MCF 10A (cell line): ENCODE results near the gene ELMO3. TPM values are rescaled to one million over a fixed set of nuclear protein-coding genes. Genes with fewer than 3 reads are reported as not detected.
A peak's percentile ranks its signal among the peaks of the same experiment; 100 is the strongest.

Source experiments
- BruUV-seq: library from RNA; stranded (reverse); fragments of 400-500 nt; replicated peaks from 2 replicates; lab custom pipeline; 2021; lab: Mats Ljungman, UMichigan
- CTCF ChIA-PET: fragments of 300-600 bp; sonication (Branson Sonifier 250); formaldehyde crosslinking; extraction: SDS; loops from one replicate; lab custom pipeline; 2021; ENCODE audit warnings: antibody characterized with exemption, inconsistent platforms; lab: Yijun Ruan, JAX
- POLR2A ChIA-PET: fragments of 300-600, 350-650 bp; sonication (Branson Sonifier 250); formaldehyde crosslinking; extraction: SDS; loops from one replicate; lab custom pipeline; 2020; ENCODE audit warnings: antibody characterized with exemption, inconsistent platforms; lab: Yijun Ruan, JAX
- DNase-seq: peaks from one replicate; pipeline ENCODE4 v3.0.0-alpha.2; 2018; ENCODE audit not compliant: unreplicated experiment
- H3K27ac Mint-ChIP-seq: one replicate; pipeline ENCODE4 v1.8.0; 2022; ENCODE audit warnings: mild to moderate bottlenecking, low read depth, mixed read lengths; ENCODE audit not compliant: unreplicated experiment
- H3K27me3 Mint-ChIP-seq: one replicate; pipeline ENCODE4 v1.8.0; 2022; ENCODE audit warnings: mixed read lengths; ENCODE audit not compliant: insufficient read depth, unreplicated experiment
- H3K36me3 Mint-ChIP-seq: one replicate; pipeline ENCODE4 v1.8.0; 2022; ENCODE audit warnings: mild to moderate bottlenecking, moderate library complexity, mixed read lengths; ENCODE audit not compliant: insufficient read depth, unreplicated experiment
- H3K4me1 Mint-ChIP-seq: one replicate; pipeline ENCODE4 v1.8.0; 2022; ENCODE audit warnings: mixed read lengths; ENCODE audit not compliant: insufficient read depth, unreplicated experiment
- H3K4me3 Mint-ChIP-seq: one replicate; pipeline ENCODE4 v1.8.0; 2022; ENCODE audit warnings: mild to moderate bottlenecking, moderate library complexity, mixed read lengths; ENCODE audit not compliant: unreplicated experiment
- H3K9me3 Mint-ChIP-seq: one replicate; pipeline ENCODE4 v1.8.0; 2022; ENCODE audit warnings: mixed read lengths; ENCODE audit not compliant: unreplicated experiment
- CTCF ChIP-seq: fragments of 200-600 bp; IDR thresholded peaks from one replicate; pipeline ENCODE4 v1.8.0; 2022; ENCODE audit warnings: antibody characterized with exemption, mild to moderate bottlenecking; ENCODE audit not compliant: unreplicated experiment
- intact Hi-C: fragments of 100-400 bp; cut with micrococcal nuclease; formaldehyde crosslinking; loops from 2 replicates; pipeline ENCODE4 v1.14.1; 2022
- total RNA-seq: library from RNA; stranded (reverse); gene quantifications from 2 replicates; pipeline ENCODE4 v1.2.3, GENCODE V29; 2022

ELMO3 gene
- total RNA-seq, 1 experiment from 2014 or later: 12.0 TPM

- intact Hi-C loops: no loop called here
These were observed 25.1 kb downstream of the ELMO3 start for GRCh38 chr16:67223992-67224391.

GRCh38 chr16:67226295-67226803 lies 27.4 kb downstream of the ELMO3 start:
- Mint-ChIP-seq H3K4me1 (peaks cover 21% of the 10 kb centered on the region), H3K9me3 (no peaks in the 10 kb centered on the region), H3K27ac (peak overlapping the region; percentile 99), H3K4me3 (peak overlapping the region; percentile 99), H3K27me3 (no peaks in the 10 kb centered on the region), H3K36me3 (peaks cover 32% of the 10 kb centered on the region)
- TF ChIP-seq CTCF: no peak
- POLR2A ChIA-PET: interaction anchor here (0.9 to 5.2 kb wide), 15 partner anchors 9 to 346 kb away, joined by 3 to 87 read pairs (median 6); partner anchors contain the start of genes ATP6V0D1, CTCF, ELMO3 and FHOD1
- DNase-seq: no peak
- TSS peak; percentile 46 for BruUV-seq
- intact Hi-C loops: loop anchor here (2.0 kb wide), 2 partner anchors 20 to 28 kb away; partner anchors contain the start of genes ELMO3 and FHOD1
- CTCF ChIA-PET: interaction anchor here (0.7 to 3.1 kb wide), 12 partner anchors 9 to 280 kb away, joined by 3 to 16 read pairs (median 4); partner anchors contain the start of gene NOL3

More at GRCh38 chr16:67223992-67224391, 25.1 kb downstream of the ELMO3 start:
- Mint-ChIP-seq H3K36me3 (peaks cover 31% of the 10 kb centered on the region), H3K9me3 (no peaks in the 10 kb centered on the region), H3K4me1 (peaks cover 16% of the 10 kb centered on the region), H3K27ac (no peak overlapping the region), H3K27me3 (no peaks in the 10 kb centered on the region), H3K4me3 (no peak overlapping the region)
- no TSS peak for BruUV-seq
- CTCF ChIA-PET: interaction anchor here (0.6 to 1.4 kb wide), 2 partner anchors 24 to 27 kb away, joined by 3 to 4 read pairs; no protein-coding TSS in a partner anchor
- DNase-seq: no peak
- TF ChIP-seq CTCF: no peak
- POLR2A ChIA-PET: interaction anchor here (0.6 to 5.2 kb wide), 5 partner anchors 10 to 42 kb away, joined by 3 to 45 read pairs (median 3); partner anchors contain the start of genes FHOD1 and SLC9A5

DNA sequence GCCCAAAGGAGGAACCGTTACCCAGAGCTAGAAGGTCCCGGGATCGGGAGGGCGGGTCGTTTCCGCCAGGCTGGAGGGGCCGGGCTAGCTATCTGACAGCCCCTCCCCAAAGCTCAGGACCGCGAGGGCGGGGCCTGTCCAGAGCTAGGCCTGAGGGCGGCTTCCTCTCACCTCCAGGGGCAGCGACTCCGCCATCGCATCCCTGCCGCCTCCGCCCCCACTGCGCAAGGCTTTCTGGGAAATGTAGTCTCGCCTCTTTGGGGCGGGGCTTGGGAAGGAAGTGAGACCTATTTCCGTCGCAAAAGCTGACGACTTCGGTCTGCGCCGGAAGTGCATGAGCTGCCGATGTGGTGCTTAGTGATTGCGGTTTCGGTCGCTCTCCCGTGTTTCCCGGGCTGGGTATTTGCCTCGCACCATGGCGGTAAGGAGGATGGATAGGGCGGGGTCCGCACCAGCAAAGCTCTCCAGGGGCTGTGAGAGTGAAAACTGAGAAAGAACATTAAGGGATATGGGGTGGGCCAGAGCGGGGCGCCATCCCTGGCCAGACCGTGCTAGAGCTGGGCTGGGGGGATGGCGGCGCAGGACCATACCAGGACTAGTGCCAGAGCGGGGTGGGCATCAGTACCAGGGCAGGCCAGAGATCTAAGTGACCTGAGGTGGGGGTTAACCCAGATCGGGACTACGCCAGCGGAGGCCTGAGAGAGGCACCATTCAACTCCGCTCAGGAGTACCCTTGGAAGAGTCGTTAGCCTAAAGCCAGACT lies 28.1 kb downstream of the ELMO3 start, which contains the start of gene TMEM208:
TSS of gene TMEM208 (plus strand) at position 327 of the 763 bp plus-strand sequence. CDS start at position 416, 89 bp downstream.
- TSS peak; percentile 36 for BruUV-seq
- Mint-ChIP-seq H3K4me1 (peaks cover 21% of the 10 kb centered on the region), H3K9me3 (no peaks in the 10 kb centered on the region), H3K4me3 (peak within 1 kb of the TSS; percentile 99), H3K27me3 (no peaks in the 10 kb centered on the region), H3K36me3 (peaks cover 34% of the 10 kb centered on the region), H3K27ac (peak within 1 kb of the TSS; percentile 99)
- ChIA-PET CTCF (interaction anchor here (0.6 to 3.1 kb wide), 21 partner anchors 9 to 408 kb away, joined by 3 to 16 read pairs (median 4); partner anchors contain the start of gene NOL3), POLR2A (interaction anchor here (0.8 to 5.2 kb wide), 18 partner anchors 8 to 347 kb away, joined by 3 to 87 read pairs (median 6); partner anchors contain the start of genes ATP6V0D1, CTCF, ELMO3 and FHOD1)
- intact Hi-C loops: loop anchor here (2.0 kb wide), 2 partner anchors 20 to 28 kb away; partner anchors contain the start of genes ELMO3 and FHOD1
- DNase-seq: peak; percentile 99
- no peak for TF ChIP-seq CTCF
